PC-9 (cell line): Measurements from ENCODE around the gene RHEX. TPM values are rescaled to one million over a fixed set of nuclear protein-coding genes. Genes with fewer than 3 reads are reported as not detected.

ENCODE experiments used
- BruUV-seq: library from RNA; stranded (reverse); fragments of 400-500 nt; replicated peaks from 2 replicates; lab custom pipeline; 2021; lab: Mats Ljungman, UMichigan
- CTCF ChIA-PET: fragments of 300-600 bp; sonication (Branson Sonifier 250); formaldehyde crosslinking; loops from one replicate; lab custom pipeline; 2022; ENCODE audit warnings: antibody characterized with exemption; lab: Charles Lee
- POLR2A ChIA-PET: fragments of 300-600 bp; sonication (Branson Sonifier 250); formaldehyde crosslinking; loops from one replicate; lab custom pipeline; 2022; ENCODE audit warnings: antibody characterized with exemption; ENCODE audit not compliant: unreplicated experiment; lab: Charles Lee
- DNase-seq, 2 experiments: peaks; one replicate each; pipeline versions ENCODE4 v3.0.0 to v3.0.0-alpha.2; 2015 to 2022; ENCODE audit warnings: mixed read lengths in 1 of 2
- H2AFZ ChIP-seq: fragments of 200-600 bp; sonication (generic); 2 replicates; pipeline ENCODE4 v1.8.1; 2017; ENCODE audit warnings: antibody characterized with exemption
- H3F3A ChIP-seq: fragments of 200-600 bp; sonication (generic); 2 replicates; pipeline ENCODE4 v1.8.1; 2017; ENCODE audit warnings: antibody characterized with exemption, mild to moderate bottlenecking, low read depth; ENCODE audit not compliant: insufficient read depth
- H3K27ac ChIP-seq: fragments of 200-600 bp; sonication (generic); 2 replicates; pipeline ENCODE4 v1.6.1; 2016; ENCODE audit warnings: mixed run types
- H3K27me3 ChIP-seq: fragments of 200-600 bp; sonication (generic); 2 replicates; pipeline ENCODE4 v1.6.1; 2016; ENCODE audit warnings: low read depth, mixed run types; ENCODE audit not compliant: insufficient read depth
- H3K36me3 ChIP-seq: fragments of 200-600 bp; sonication (generic); 2 replicates; pipeline ENCODE4 v1.6.1; 2016; ENCODE audit warnings: low read depth, mixed run types
- H3K4me1 ChIP-seq: fragments of 200-600 bp; sonication (generic); replicated peaks from 2 replicates; pipeline ENCODE4 v1.6.1; 2016; ENCODE audit warnings: mixed run types; ENCODE audit not compliant: insufficient read depth
- H3K4me2 ChIP-seq: fragments of 200-600 bp; sonication (generic); 2 replicates; pipeline ENCODE4 v1.6.1; 2017; ENCODE audit warnings: mixed run types
- H3K4me3 ChIP-seq: fragments of 200-600 bp; sonication (generic); 2 replicates; pipeline ENCODE4 v1.6.1; 2016; ENCODE audit warnings: mixed run types
- H3K79me2 ChIP-seq: fragments of 200-600 bp; sonication (generic); 2 replicates; pipeline ENCODE4 v1.6.1; 2017; ENCODE audit warnings: low read depth, mixed run types
- H3K9me2 ChIP-seq: fragments of 200-600 bp; sonication (generic); 2 replicates; pipeline ENCODE4 v1.8.1; 2017; ENCODE audit warnings: mild to moderate bottlenecking; ENCODE audit not compliant: insufficient read depth
- H3K9me3 ChIP-seq: fragments of 200-600 bp; sonication (generic); 2 replicates; pipeline ENCODE4 v1.8.1; 2016; ENCODE audit warnings: low read depth; ENCODE audit not compliant: insufficient read depth
- H4K20me1 ChIP-seq: fragments of 200-600 bp; sonication (generic); 2 replicates; pipeline ENCODE4 v1.8.1; 2017; ENCODE audit not compliant: insufficient read depth
- EZH2 ChIP-seq: fragments of 200-600 bp; sonication (generic); IDR thresholded peaks from 2 replicates; pipeline ENCODE4 v1.8.0; 2017; ENCODE audit warnings: antibody characterized with exemption, low read depth
- intact Hi-C: fragments of 100-400 bp; cut with micrococcal nuclease; formaldehyde crosslinking; loops from one replicate; pipeline ENCODE4 v1.10.0; 2022; ENCODE audit not compliant: unreplicated experiment
- total RNA-seq: library from RNA; stranded (reverse); gene quantifications from 2 replicates; pipeline ENCODE4 v1.2.3, GENCODE V29; 2021
- TF ChIP-seq, protein P1 (sequence below): fragments of 200-600 bp; sonication (generic); conservative IDR thresholded peaks from 2 replicates; pipeline ENCODE4 v1.6.1; 2017; ENCODE audit warnings: mixed run types, antibody characterized with exemption, mild to moderate bottlenecking, moderate library complexity

RHEX gene
- total RNA-seq, 1 experiment from 2014 or later: not detected

DNA sequence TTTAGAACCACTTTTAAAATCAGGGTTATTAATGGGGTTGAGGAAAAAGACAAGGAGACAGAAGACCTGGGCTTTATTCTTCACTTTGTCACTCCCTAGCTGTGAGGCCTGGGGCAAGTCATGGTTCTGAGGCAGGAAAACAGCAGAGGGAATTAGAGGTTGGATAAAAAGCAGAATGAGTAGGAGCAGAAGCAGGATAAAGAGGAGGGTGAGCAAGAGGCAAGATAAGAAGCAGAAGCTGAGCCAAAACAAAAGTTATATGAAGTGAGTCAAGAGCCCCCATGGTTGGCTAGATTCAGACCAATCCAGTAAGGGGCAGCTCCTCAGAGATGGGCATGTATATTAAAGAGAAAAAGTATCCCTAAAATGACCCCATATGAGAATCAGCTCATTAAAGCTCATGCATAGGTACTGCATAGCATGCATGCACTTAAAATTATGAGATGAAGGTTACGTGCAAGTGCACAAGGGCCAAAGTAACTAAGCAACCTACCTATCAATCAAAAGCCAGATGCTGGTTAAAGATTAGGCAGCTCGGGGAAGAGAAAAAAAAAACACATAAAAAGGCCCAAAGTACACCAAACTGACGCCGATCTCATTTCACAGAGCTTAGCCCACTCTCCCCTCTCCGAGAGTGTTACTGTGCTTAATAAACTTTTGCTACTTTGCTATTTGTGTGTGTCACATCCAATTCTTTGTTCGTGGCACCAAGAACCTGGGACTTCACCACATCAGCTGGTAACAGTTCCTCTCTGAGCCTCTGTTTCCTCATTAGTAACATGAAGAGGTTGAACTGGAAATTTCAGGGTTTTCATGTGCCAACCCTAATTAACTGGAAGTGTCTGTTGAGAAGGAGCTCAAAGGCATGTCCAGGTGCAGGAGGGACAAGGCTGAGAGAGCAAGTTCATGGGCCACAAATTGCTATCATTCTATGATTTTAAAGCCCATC is 62.0 kb downstream of the RHEX start:
- no peaks in the 10 kb centered on the region for H3K79me2 ChIP-seq
- H3K27me3 ChIP-seq: peaks cover 6% of the 10 kb centered on the region; the same call in 1 of the 2 replicates
- no TSS peak for BruUV-seq
- H3K4me1 ChIP-seq: 0 out of 2 replicates have a peak, but pooled peaks cover 5% of the 10 kb centered on the region
- TF ChIP-seq, protein P1, sequence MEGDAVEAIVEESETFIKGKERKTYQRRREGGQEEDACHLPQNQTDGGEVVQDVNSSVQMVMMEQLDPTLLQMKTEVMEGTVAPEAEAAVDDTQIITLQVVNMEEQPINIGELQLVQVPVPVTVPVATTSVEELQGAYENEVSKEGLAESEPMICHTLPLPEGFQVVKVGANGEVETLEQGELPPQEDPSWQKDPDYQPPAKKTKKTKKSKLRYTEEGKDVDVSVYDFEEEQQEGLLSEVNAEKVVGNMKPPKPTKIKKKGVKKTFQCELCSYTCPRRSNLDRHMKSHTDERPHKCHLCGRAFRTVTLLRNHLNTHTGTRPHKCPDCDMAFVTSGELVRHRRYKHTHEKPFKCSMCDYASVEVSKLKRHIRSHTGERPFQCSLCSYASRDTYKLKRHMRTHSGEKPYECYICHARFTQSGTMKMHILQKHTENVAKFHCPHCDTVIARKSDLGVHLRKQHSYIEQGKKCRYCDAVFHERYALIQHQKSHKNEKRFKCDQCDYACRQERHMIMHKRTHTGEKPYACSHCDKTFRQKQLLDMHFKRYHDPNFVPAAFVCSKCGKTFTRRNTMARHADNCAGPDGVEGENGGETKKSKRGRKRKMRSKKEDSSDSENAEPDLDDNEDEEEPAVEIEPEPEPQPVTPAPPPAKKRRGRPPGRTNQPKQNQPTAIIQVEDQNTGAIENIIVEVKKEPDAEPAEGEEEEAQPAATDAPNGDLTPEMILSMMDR: no peak
- no peak for TF ChIP-seq EZH2
- H3K4me3 ChIP-seq: no peak overlapping the region
- no peaks in the 10 kb centered on the region for H4K20me1 ChIP-seq
- H3K36me3 ChIP-seq: no peaks in the 10 kb centered on the region
- DNase-seq: no peak
- POLR2A ChIA-PET: no interaction called here
- no peaks in the 10 kb centered on the region for H3F3A ChIP-seq
- no peaks in the 10 kb centered on the region for H3K9me3 ChIP-seq
- H3K27ac ChIP-seq: no peak overlapping the region
- no peak overlapping the region for H2AFZ ChIP-seq
- no peak overlapping the region for H3K4me2 ChIP-seq
- CTCF ChIA-PET: no interaction called here
- no peaks in the 10 kb centered on the region for H3K9me2 ChIP-seq
- intact Hi-C loops: no loop called here

DNA sequence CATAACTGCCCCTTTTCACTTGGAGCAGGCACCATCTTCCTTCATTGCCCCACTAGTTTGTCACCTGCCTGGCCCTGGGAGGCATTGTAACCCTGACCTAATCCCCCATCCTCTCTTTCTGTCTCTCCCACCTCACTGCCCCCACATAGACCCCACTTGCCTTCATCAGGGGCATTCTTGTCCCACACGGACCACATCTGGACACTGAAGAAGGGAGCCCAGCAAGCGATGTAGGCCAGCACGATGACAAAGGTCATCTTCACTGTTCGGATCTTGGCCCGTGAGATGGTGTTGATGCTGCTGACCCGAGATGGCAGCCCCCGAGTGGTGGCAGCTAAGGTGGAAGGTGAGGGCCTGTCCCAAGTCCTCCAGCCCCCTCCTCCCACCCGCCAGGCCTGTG is 62.8 kb downstream of the RHEX start:
- no peaks in the 10 kb centered on the region for H3K9me2 ChIP-seq
- CTCF ChIA-PET: no interaction called here

DNA sequence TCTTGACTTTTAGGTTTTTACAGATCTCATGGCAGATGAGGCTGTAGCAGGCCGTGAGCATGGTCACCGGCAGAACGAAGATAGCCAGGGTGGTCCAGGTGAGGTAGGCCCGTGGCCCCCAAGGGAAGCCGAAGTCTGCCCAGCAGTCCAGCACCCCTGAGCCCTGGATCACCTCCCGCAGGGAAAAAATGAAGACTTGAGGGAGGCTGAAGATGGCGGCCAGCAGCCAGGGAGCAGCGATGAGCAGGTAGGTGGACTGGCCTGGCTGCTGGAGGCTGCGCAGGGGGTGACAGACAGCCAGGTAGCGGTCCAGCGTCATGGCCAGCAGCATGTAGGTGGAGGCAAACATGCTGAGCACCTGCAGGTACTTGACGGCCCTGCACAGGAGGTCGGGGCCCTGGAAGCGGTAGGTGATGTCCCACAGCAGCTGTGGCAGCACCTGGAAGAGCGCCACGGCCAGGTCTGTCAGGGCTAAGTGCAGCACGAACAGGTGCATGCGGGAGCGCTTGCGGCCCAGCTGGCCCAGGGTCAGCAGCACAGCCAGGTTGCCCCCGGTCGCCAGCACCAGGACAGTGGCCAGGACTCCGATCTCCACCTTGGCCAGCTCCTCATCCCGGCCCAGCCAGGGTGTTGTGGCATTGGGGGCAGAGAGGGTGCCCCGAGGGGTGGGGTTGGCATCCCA is 63.4 kb downstream of the RHEX start:
- POLR2A ChIA-PET: no interaction called here
- Histone ChIP-seq H3K27ac (no peak overlapping the region), H3K9me3 (peaks cover 5% of the 10 kb centered on the region), H3K4me1 (0 out of 2 replicates have a peak, but pooled peaks cover 2% of the 10 kb centered on the region), H3K36me3 (no peaks in the 10 kb centered on the region), H3K4me3 (no peak overlapping the region), H2AFZ (no peak overlapping the region), H3F3A (no peaks in the 10 kb centered on the region), H4K20me1 (no peaks in the 10 kb centered on the region), H3K79me2 (no peaks in the 10 kb centered on the region), H3K9me2 (no peaks in the 10 kb centered on the region), H3K4me2 (no peak overlapping the region), H3K27me3 (peaks cover 6% of the 10 kb centered on the region; the same call in 1 of the 2 replicates)
- TF ChIP-seq, protein P1: no peak
- TF ChIP-seq EZH2: no peak
- CTCF ChIA-PET: no interaction called here
- no peak for DNase-seq
- BruUV-seq: no TSS peak
- intact Hi-C loops: no loop called here

More for the DNA sequence above, 62.8 kb downstream of the RHEX start:
- no peaks in the 10 kb centered on the region for H3F3A ChIP-seq
- H3K4me2 ChIP-seq: no peak overlapping the region
- no TSS peak for BruUV-seq
- no peak overlapping the region for H2AFZ ChIP-seq
- 0 out of 2 replicates have a peak, but pooled peaks cover 5% of the 10 kb centered on the region for H3K4me1 ChIP-seq
- TF ChIP-seq, protein P1: no peak
- no peak for TF ChIP-seq EZH2
- DNase-seq: no peak
- H3K36me3 ChIP-seq: no peaks in the 10 kb centered on the region
- intact Hi-C loops: no loop called here
- H3K27me3 ChIP-seq: peaks cover 6% of the 10 kb centered on the region; the same call in 1 of the 2 replicates
- no peaks in the 10 kb centered on the region for H3K79me2 ChIP-seq
- no peak overlapping the region for H3K4me3 ChIP-seq
- POLR2A ChIA-PET: no interaction called here
- peaks cover 2% of the 10 kb centered on the region; the same call in 1 of the 2 replicates for H3K9me3 ChIP-seq
- H3K27ac ChIP-seq: no peak overlapping the region
- H4K20me1 ChIP-seq: no peaks in the 10 kb centered on the region
